Measurements from ENCODE around the gene RIOK3.

DNA sequence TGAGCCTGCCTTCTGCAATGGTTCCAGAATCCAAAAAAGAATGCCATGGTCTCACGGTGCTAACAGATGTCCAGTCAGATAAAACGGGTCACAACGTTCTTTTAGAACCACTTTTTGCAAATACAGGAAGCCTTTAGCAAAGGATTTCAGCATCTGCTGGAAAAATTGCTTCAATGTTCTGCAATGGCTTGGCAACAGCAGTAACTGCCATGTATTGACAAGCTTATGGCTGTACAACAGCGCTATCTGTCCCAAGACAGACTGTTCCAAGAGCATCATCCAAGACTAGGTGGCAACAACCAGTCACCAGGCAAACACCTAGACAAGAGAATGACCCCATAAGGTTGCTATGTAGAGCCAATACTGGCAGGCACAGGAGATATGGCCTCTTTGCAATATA, 37.6 kb upstream of the RIOK3 start:
- TF ChIP-seq, protein P1, sequence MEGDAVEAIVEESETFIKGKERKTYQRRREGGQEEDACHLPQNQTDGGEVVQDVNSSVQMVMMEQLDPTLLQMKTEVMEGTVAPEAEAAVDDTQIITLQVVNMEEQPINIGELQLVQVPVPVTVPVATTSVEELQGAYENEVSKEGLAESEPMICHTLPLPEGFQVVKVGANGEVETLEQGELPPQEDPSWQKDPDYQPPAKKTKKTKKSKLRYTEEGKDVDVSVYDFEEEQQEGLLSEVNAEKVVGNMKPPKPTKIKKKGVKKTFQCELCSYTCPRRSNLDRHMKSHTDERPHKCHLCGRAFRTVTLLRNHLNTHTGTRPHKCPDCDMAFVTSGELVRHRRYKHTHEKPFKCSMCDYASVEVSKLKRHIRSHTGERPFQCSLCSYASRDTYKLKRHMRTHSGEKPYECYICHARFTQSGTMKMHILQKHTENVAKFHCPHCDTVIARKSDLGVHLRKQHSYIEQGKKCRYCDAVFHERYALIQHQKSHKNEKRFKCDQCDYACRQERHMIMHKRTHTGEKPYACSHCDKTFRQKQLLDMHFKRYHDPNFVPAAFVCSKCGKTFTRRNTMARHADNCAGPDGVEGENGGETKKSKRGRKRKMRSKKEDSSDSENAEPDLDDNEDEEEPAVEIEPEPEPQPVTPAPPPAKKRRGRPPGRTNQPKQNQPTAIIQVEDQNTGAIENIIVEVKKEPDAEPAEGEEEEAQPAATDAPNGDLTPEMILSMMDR (IDR thresholded peaks at IDR 0.05): no peak
- no peak for TF ChIP-seq POLR2A (IDR thresholded peaks at IDR 0.05)
